Transverse colon (tissue), 4 donors: Measurements from ENCODE around the gene RCL1.

Experiments used
- EP300 ChIP-seq: sonication (generic); formaldehyde crosslinking; IDR thresholded peaks from one replicate; pipeline ENCODE4 v1.6.1; 2017; ENCODE audit warnings: antibody characterized with exemption, low read depth
- POLR2A ChIP-seq: fragments of 450-650 bp; IDR thresholded peaks from one replicate; pipeline ENCODE4 v1.6.1; 2016; ENCODE audit warnings: antibody characterized with exemption, mild to moderate bottlenecking, moderate library complexity
- POLR2AphosphoS5 ChIP-seq, 3 donors: sonication (generic); formaldehyde crosslinking; IDR thresholded peaks; one replicate each; pipeline ENCODE4 v1.6.1; 2016; ENCODE audit warnings: antibody characterized with exemption in 3 of 3
- TF ChIP-seq, protein P1 (sequence below), 5 experiments: fragments of 200-600 bp in 3 of 5; fragments of 450-650 bp in 2 of 5; sonication (generic) in 3 of 5; IDR thresholded peaks; 1 replicate in 2 of 5; 2 replicates in 3 of 5; pipeline ENCODE4 v1.5.1; 2016 to 2017; ENCODE audit warnings: antibody characterized with exemption in 5 of 5, inconsistent platforms in 3 of 5, mild to moderate bottlenecking in 2 of 5, moderate library complexity in 1 of 5

DNA sequence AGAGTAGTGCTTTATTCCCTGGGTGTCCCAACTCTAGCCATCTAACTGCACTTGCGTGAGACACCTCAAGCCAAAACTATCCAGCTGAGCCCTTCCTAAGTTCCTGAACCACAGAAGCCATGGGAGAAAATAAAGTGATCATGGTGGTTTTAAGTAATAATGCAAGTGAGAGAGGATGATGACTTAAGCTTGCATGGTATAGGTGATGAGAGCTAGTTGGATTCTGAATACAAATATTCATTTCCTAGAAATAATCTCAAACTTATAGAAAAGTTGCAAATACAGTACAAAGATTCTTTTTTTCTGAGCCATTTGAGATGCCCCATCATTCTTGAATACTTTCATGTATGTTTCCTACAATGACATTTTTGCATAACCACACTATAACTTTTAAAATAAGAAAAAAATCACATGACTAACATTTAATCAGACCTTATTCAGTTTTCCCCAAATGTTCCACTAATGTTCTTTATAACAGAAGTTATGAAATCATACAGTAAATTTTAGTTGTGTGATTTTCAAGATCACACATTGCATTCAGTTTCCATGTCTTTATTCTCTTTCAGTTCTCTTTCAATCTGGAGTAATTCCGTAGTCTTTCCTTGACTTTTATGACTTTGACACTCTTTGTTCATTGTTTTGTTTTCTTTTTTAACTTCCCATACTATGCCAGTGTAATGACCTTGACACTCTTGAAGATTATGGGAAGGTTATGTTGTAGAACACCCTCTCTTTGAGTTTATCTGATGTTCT lies 46.3 kb upstream of the RCL1 start:
- TF ChIP-seq POLR2A (no peak), POLR2AphosphoS5 (IDR thresholded peaks at IDR 0.05) (no peak), EP300 (no peak)
- TF ChIP-seq, protein P1, sequence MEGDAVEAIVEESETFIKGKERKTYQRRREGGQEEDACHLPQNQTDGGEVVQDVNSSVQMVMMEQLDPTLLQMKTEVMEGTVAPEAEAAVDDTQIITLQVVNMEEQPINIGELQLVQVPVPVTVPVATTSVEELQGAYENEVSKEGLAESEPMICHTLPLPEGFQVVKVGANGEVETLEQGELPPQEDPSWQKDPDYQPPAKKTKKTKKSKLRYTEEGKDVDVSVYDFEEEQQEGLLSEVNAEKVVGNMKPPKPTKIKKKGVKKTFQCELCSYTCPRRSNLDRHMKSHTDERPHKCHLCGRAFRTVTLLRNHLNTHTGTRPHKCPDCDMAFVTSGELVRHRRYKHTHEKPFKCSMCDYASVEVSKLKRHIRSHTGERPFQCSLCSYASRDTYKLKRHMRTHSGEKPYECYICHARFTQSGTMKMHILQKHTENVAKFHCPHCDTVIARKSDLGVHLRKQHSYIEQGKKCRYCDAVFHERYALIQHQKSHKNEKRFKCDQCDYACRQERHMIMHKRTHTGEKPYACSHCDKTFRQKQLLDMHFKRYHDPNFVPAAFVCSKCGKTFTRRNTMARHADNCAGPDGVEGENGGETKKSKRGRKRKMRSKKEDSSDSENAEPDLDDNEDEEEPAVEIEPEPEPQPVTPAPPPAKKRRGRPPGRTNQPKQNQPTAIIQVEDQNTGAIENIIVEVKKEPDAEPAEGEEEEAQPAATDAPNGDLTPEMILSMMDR (IDR thresholded peaks at IDR 0.05): no peak
